Epithelial cell of esophagus (primary cell): ENCODE data around the gene EPN3.

Experiments
- DNase-seq: peaks from one replicate; pipeline ENCODE4 v3.0.0; 2010; ENCODE audit warnings: low read depth
- H3K4me3 ChIP-seq: 2 replicates; pipeline ENCODE4 v1.5.1; 2011; ENCODE audit warnings: mild to moderate bottlenecking, low read length, control low read depth
- TF ChIP-seq, protein P1 (sequence below): IDR thresholded peaks from 2 replicates; pipeline ENCODE4 v1.5.1; 2011; ENCODE audit warnings: low read depth, mild to moderate bottlenecking, low read length, control low read depth, inconsistent platforms; ENCODE audit not compliant: insufficient read depth; ENCODE audit errors: missing control alignments

The EPN3 gene

DNA sequence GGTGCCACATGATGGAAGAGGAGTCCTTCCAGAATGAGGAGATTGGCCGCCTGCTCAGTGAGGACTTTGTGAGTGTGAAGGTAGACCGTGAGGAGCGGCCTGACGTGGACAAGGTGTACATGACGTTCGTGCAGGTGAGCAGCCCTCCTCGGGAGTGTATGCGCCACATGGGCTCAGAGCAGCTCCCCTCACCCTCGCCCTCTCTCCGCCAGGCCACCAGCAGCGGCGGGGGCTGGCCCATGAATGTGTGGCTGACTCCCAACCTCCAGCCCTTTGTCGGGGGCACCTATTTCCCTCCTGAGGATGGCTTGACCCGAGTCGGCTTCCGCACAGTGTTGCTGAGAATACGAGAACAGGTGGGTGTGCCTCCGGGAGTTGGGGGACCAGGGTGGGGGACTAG, 16.3 kb downstream of the EPN3 start:
- no peak for DNase-seq
- TF ChIP-seq, protein P1, sequence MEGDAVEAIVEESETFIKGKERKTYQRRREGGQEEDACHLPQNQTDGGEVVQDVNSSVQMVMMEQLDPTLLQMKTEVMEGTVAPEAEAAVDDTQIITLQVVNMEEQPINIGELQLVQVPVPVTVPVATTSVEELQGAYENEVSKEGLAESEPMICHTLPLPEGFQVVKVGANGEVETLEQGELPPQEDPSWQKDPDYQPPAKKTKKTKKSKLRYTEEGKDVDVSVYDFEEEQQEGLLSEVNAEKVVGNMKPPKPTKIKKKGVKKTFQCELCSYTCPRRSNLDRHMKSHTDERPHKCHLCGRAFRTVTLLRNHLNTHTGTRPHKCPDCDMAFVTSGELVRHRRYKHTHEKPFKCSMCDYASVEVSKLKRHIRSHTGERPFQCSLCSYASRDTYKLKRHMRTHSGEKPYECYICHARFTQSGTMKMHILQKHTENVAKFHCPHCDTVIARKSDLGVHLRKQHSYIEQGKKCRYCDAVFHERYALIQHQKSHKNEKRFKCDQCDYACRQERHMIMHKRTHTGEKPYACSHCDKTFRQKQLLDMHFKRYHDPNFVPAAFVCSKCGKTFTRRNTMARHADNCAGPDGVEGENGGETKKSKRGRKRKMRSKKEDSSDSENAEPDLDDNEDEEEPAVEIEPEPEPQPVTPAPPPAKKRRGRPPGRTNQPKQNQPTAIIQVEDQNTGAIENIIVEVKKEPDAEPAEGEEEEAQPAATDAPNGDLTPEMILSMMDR: no peak
- no peak overlapping the region for H3K4me3 ChIP-seq

GRCh38 chr17:50549256-50549941, 16.9 kb downstream of the EPN3 start:
- DNase-seq: no peak
- TF ChIP-seq, protein P1: no peak
- no peak overlapping the region for H3K4me3 ChIP-seq

GRCh38 chr17:50549969-50550368, 17.4 kb downstream of the EPN3 start:
- DNase-seq: no peak
- TF ChIP-seq, protein P1: no peak
- H3K4me3 ChIP-seq: no peak overlapping the region

DNA sequence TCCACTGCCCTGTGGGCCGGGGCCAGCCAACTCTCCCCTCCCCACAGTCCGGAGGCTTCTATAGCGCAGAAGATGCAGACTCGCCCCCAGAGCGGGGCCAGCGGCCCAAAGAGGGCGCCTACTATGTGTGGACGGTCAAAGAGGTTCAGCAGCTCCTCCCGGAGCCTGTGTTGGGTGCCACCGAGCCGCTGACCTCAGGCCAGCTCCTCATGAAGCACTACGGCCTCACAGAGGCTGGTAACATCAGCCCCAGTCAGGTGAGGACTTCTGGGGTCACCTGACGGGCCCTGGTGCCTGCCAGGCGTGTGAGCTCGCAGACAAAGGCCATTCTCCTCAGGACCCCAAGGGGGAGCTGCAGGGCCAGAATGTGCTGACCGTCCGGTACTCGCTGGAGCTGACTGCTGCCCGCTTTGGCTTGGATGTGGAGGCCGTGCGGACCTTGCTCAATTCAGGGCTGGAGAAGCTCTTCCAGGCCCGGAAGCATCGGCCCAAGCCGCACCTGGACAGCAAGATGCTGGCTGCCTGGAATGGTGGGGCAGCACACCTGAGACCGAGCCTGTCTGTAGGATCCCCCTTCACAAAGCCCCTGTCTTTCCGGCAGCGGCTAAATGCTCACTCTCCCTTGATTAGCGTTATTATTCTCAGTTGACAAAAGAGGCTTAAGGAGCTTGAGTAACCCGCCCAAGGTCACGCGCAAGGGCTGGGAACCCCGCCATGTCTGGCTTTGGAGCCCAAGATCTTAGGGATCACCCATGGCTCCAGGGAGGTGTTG, 18.3 kb downstream of the EPN3 start:
- H3K4me3 ChIP-seq: no peak overlapping the region
- DNase-seq: peak; percentile 70
- TF ChIP-seq, protein P1: peak; percentile 63

DNA sequence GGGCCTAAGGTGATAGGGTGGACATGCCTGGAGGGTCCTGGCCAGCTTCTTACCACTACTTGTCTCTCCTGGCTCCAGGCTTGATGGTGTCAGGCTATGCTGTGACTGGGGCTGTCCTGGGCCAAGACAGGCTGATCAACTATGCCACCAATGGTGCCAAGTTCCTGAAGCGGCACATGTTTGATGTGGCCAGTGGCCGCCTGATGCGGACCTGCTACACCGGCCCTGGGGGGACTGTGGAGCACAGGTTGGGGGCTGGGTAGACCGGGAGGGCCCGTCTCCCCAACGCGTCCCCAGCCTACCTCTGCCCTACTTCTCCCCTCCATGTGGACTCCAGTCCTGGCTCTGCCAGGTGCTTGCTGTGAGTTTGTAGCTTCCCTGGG, 18.9 kb downstream of the EPN3 start:
- DNase-seq: no peak
- no peak overlapping the region for H3K4me3 ChIP-seq
- TF ChIP-seq, protein P1: no peak

- no peak overlapping the region for H3K4me3 ChIP-seq
- no peak for DNase-seq
- TF ChIP-seq, protein P1: no peak
Measured at GRCh38 chr17:50551884-50552283, 19.3 kb downstream of the EPN3 start.
